Measurements from ENCODE around the gene IZUMO3. TPM values are rescaled to one million over a fixed set of nuclear protein-coding genes. Genes with fewer than 3 reads are reported as not detected.

IZUMO3 gene
- polyA plus RNA-seq, 1 of the 3 experiments (the other 2 are of a cell fraction) = not detected

- WGBS (ENCODE audit: low lambda C conversion rate) = 13% methylated on average over 4 of the region's 4 CpGs
- Histone ChIP-seq H3K9me2 (no peaks in the 10 kb centered on the region), H3K79me2 (ENCODE audit: insufficient read depth) (no peaks in the 10 kb centered on the region), H3K9me3 (no peaks in the 10 kb centered on the region), H2AFZ (ENCODE audit: low read depth) (no peak overlapping the region), H3K4me3 (ENCODE audit: low read depth in 2 of 2, low read length in 1 of 2) (no peak overlapping the region), H3K27me3 (ENCODE audit: insufficient read depth) (no peaks in the 10 kb centered on the region), H4K20me1 (ENCODE audit: insufficient read depth) (no peaks in the 10 kb centered on the region), H3K36me3 (replicated peaks in 1 of 2; ENCODE audit: control insufficient read depth in 1 of 2, insufficient read depth in 2 of 2, low read length in 1 of 2) (no peaks in the 10 kb centered on the region), H3K4me2 (no peak overlapping the region), H3F3A (replicated peaks; ENCODE audit: insufficient read depth) (no peaks in the 10 kb centered on the region), H3K9ac (no peak overlapping the region), H3K4me1 (ENCODE audit: control insufficient read depth in 1 of 2, insufficient read depth in 2 of 2, low read depth in 1 of 2, low read length in 1 of 2) (no peaks in the 10 kb centered on the region), H3K27ac (ENCODE audit: low read depth in 2 of 2, low read length in 1 of 2) (no peak overlapping the region)
- no peak for TF ChIP-seq MAX (IDR thresholded peaks at IDR 0.05; ENCODE audit: low read depth)
- POLR2A ChIA-PET = no interaction called here
- CTCF ChIA-PET = no interaction called here
- DNase-seq = no peak
Measured at GRCh38 chr9:24497671-24498070, 48.0 kb downstream of the IZUMO3 start.
